ENCODE data around the gene SREBF1.

SREBF1 gene

GRCh38 chr17:17836818-17837379 is at the start of gene SREBF1:
Gene SREBF1 (minus strand): TSS chr17:17836986. CDS start chr17:17836817, 169 bp downstream.
- DNase-seq (ENCODE audit: low spot score), result no peak

DNA sequence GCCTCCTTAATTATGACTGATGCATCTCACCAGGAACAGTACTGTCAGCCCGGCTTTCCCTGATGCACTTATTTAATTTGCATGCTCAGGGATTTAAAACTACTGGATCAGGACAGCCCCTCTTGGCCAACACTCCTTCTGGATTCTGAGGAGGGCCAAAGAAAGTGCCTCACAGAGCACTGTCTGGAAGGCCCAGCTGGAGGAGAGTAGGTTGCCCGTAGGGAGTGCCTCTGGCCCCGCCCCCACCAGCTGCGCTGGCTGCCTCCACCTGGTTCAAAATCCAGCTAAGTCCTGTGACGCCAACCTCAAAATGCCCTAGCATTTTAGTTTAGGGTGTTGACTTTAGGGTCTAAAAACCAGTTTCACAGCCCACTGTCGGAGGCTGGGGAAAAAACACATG is 49.4 kb upstream of the SREBF1 start:
- DNase-seq (ENCODE audit: low spot score), result no peak

DNA sequence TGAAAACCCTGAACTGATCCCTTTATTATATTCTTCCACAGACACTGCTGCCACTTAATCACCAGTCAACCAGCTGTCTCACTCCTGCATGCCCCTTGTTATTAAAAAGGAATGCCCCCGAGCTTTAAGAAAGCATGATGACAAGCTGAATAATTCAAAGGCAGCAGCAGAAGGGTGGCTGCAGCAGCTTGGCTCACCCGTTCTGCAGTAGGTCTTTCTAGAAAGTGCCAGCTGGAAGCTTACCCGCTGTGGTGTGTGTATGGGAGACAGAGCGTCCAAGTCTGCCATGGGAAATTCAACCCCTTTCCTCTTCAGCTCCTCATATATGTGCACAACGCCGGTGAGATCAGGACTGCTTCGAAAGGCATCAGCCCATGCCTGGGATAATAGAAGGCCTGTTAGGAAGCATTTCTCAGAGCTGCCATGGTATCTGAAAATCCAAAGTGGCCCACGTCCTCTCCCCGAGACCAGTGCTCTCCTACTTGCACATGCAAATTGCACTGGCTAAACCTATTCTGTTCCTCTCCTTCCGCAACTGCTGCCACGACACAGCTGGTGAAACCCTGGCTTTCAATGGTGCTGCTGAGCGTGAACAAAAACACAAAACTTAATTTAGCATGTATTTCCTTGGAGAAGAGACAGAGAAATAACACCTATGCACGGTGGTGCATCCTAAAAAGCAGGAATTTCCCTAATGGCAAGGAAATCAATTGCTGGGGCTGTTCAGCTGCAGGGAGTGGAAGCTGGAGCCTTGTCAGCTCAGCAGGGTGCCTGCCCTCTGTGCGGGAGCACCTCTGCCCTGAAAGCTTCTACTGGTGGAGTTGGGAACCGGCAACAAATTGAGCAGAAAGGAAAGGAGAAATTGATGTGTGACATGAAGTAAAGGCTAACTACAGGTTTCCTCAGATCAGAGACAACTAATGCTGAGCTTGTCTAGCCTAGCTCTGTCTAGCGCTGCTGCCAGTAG is 47.9 kb upstream of the SREBF1 start:
- no peak for DNase-seq (ENCODE audit: low spot score)

DNA sequence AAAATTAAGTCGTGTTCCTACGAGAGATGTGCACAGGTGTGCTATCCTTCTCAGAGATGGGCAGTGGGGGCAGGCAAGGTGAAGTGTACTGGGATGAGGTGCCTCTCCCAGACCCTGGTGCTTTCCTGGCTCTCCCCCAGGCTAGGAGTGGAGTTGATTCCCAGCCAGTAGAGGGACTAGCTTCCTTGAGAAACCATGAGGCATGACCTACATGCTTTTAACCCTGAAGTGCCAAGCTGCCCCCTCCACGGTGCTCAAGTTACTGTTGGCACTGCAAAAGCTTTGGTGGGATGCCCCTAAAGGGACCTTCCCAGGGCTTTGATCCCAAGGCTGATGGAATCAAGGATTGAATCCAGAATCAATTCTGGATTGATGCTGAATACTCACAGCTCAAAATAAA is 47.0 kb upstream of the SREBF1 start:
- DNase-seq (ENCODE audit: low spot score), result no peak

DNA sequence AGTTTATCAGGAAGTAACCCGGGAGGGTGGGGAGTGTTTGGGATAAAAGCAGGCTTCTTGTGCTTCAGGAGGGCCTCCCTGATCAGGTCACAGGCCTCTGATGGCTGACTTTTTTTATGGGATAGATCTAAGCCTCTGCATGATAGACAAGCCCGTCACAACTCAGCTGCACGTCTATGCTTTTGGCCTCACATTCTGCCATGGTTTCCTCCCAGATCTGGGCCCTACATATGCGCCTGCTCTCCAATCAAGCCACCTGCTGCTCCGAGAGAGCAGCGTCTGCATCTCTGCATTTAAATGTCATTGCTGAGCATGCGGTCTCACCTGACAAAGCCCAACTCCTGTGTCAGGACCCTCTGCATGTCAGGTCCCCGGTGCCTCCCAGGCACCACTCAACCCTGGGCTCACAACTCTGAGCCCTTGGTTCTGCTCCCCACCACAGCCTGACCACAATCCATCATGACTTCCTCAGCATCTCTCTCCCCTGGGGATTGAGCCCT is 45.3 kb upstream of the SREBF1 start:
- no peak for DNase-seq (ENCODE audit: low spot score)

DNA sequence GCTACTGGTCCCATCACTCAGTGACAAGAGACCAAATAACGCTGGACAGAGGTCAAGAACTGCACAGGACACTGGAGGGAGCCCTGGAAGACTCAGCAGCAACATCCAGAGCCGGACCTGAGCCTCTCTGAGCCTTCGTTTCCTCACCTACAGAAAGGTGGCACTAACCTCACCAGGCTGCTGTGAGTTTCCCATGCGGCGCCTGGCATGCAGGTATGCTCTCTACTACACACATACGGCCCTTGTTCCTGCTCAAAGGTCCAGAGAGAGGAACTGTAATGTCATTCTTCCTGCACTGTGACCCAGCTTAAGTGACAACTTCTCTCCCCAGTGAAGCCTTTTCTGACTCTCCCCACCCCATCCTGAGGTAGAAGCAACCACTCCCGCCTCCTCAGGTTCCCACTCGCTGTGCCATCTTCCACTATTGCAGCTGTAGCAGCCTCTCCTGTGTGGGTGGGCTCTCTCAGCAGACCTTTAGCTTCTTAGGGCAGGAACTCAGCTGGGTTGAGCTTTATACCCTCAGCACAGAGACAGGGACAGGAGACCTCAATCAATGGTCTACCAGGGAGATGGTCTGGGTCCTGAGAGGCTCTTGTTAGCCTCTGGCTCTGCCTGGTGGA is 43.9 kb upstream of the SREBF1 start:
- no peak for DNase-seq (ENCODE audit: low spot score)

- DNase-seq (ENCODE audit: low spot score), result peak; percentile 80
Observed at GRCh38 chr17:17877529-17878358, 41.0 kb upstream of the SREBF1 start.

DNA sequence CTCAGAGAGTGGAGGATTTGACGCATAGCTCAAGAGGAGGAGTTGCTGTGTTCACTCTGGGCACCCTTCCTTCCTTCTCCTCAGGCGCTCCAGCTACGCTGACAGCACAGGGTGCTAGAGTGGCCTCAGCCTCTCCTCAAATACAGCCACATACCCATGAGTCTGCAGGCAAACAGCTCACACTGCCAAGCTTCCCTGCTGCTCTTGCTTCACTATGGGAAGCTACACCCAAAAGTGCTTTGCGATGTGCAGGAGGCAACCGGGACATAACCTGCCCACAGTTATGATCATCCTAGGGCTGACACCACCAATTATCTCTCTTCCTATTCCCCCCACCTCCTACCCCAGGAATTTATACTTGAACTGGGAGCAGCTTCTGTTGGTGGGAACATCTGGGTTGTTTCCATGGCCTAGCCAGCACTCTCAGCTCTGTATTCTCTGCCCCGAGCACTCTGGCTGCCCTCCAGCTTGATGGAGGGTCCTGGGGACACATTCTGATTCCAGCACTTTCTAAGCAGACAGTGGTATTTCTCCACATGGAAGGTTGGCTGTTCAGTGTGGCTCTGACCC is 40.3 kb upstream of the SREBF1 start:
- DNase-seq (ENCODE audit: low spot score), result no peak

DNA sequence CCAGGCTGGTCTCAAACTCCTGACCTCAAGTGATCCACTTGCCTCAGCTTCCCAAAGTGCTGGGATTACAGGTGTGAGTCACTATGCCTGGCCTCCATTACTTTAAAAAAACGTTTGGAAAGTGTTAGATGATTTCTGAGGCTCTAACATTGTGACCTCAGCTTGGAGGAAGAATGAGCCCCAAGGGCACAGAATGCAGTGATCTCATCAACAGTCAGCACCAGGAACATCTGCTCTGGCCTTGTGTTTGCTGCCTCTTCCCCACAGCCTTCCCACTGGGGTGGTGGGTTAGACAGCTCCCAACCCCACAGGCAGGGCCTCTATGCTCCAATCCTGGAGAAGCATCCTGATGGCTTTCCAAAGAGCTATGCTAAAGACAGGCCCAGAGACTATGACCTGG is 37.7 kb upstream of the SREBF1 start:
- no peak for DNase-seq (ENCODE audit: low spot score)

DNA sequence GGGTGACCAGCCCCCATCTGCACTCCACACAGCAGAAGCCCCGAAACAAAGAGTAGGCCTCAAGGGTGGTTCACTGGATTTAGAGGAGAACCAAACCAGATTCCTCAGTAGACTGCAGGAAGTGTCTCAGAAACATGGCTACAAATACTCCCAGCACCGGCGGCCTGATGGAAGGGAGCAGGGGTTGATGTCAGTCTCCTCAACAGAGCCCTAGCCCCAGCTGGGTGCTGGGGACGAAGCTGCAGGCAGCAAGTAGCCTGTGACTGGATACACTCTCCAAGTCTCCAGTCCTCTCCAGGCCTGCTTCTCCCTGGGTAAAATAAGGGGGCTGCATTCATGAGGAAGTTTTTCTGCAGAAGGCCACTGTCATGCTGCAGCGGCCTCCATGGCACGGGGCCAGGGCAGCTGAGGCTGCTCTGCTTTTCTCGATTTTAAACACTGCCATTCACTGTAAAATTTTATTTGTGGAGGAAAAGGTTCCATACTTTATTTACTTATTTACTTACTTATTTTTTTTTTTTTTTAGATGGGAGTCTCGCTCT is 36.7 kb upstream of the SREBF1 start:
- DNase-seq (ENCODE audit: low spot score), result no peak

DNA sequence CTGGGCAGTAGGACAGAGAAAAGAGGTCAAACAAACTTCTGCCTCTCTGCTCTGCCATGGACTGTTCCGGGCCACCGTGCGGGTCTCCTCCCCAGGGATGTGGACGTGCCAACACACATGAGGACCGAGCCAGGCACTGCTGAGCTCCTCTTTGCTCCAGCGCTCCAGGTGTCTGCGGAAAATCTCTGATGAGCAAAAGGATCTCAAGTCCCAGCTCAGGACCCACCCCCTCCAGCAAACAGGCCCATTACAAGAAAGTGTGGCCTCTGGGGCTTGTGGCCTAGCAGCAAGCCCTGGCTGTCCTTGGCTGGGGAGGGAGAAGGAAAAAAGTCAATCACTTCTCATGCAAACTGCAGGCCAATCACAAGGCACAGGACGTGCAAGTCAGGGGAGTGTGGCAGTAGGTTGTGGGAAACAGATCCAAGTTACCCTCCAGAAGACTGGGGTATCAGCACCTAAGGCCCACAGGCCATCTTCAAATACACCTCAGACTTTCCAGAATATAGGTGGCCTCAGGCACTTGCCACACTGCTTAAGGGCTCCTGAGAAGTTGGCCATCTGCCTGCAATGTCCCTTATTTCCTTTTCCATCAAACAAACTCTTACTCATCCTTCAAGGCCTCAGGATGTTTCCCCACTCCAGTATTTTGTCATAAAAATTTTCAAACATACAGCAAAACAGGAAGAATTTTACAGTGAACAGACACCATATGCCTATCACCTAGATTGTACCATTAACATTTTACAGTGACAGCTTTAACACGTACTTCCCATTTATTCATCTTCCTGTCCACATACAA is 36.0 kb upstream of the SREBF1 start:
- DNase-seq (ENCODE audit: low spot score), result no peak

DNA sequence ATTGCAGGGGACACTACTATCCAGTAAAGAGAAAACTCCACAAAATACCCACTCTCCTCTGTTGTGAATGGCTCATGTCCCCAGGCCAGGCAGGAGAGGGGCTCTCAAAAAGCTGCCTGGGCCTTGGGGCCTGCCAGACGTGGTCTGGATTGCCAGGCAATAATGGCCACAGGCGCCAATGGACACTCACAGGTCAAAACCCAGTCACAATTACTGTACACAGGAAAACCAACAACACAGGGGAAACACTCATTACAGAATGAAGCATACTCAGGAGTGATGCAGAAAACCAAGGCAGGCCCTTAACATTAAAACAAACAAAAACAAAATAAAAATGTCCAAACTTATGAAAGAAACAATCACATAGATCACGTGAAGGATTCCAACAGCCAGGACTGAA is 35.1 kb upstream of the SREBF1 start:
- no peak for DNase-seq (ENCODE audit: low spot score)

DNA sequence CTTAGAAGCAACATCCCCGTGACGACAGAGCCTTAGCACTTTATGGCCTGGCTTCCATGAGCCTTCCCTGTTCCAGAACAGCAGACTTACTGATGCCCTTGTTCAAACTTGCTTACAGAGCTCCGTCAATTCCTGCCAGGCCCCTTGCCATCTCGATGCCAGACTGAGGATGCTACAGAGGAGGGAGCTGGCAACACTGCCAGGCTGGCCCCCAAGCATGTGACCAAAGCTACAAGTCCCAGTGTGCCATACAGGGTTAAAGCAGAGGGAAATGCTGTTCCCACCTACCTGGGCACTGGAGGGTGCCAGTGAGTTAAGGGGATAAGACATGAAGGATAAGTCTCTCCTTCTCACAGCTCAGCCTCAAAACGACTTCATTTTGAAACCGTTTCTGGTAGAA is 33.5 kb upstream of the SREBF1 start:
- no peak for DNase-seq (ENCODE audit: low spot score)

DNA sequence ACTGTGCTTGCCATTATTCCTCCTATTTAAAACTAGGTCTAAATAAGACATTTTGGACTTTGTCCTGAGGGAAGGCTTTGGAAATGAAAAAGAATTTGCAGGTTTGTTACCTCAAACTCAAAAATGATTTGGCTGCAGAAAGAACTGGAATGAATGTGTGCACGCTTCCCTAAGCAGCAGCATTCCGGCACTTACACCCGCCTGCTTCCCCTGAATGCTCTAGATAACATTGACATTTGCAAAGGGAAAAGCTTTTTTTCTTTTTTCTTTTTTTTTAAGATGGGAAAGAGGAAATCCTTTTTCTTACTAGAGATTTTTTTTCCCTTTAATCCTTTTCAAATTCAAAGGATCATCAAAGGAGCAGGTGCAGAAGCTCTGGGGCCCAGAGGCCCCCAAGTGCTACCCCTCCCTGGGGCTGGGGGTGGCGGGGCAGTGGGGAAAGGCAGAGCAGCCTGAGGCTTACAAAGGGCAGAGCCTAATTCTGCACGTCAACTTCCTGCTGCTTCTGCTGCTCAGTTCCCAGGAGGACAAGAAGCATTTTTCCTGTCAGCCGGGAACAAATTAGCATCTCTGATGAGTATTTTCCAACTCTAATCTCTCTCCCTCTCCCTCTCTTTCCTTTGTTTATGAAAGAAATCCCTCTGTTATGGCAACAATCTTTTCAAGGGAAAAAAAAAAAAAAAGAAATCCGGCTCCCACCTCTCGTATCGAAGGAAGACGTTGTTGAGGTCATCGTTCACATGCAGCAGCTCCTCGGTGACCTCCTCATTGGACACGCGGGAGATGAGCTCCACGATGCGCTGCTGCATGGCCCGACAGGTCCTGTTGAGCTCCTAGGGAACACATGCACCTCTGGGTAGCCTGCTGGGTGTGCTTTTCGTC is 32.1 kb upstream of the SREBF1 start:
- DNase-seq (ENCODE audit: low spot score), result no peak

- DNase-seq (ENCODE audit: low spot score), result no peak
Observed at GRCh38 chr17:17866897-17867296, 30.1 kb upstream of the SREBF1 start.

- no peak for DNase-seq (ENCODE audit: low spot score)
Observed at GRCh38 chr17:17866425-17866824, 29.6 kb upstream of the SREBF1 start.

DNA sequence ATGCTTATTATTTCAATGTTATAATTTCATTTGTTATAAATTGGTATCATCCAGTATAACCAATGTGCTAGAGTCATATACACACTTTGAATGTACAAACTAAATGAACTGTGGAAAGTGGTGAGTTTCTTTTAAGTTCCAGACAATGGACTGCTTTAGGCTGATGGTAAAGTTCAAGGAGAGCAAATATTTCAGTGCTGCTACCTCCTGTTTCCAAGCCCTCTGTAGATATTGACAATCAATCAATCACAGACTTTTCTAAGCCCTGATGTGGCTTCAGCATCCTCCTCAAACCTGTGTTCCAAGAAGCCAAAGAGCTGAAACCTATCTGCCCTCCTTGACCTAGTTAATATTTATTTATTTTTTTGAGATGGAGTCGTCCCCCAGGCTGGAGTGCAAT is 28.2 kb upstream of the SREBF1 start:
- no peak for DNase-seq (ENCODE audit: low spot score)

DNA sequence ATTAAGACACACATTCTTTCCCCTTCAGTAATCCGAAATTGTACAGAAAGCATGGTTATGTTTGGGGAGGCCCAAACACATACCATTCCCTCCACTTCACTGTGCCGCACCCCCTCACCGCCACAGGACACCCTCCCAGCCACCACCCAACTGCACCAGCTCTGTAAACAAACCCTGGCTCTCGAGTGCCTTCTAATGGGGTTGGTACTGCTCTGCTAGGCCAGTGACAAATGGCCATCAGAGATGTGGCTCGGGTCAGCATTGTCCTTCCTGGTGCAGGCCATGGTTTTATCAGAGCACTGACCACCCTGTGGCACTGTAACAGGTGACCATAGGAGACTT is 24.0 kb upstream of the SREBF1 start:
- DNase-seq (ENCODE audit: low spot score), result no peak

- peak; percentile 80 for DNase-seq (ENCODE audit: low spot score)
Observed at GRCh38 chr17:17859909-17860765, 23.4 kb upstream of the SREBF1 start.

Measured in left forelimb (tissue), 1 donor.